HFFc6 (cell line): Measurements from ENCODE around the gene NAB1. TPM values are rescaled to one million over a fixed set of nuclear protein-coding genes. Genes with fewer than 3 reads are reported as not detected.

Experiments
- DNase-seq: peaks from one replicate; pipeline ENCODE4 v3.0.0-alpha.2; 2018
- H3K27ac Mint-ChIP-seq: 2 replicates; pipeline ENCODE4 v1.8.0; 2020; ENCODE audit warnings: mild to moderate bottlenecking, mixed read lengths
- H3K27me3 Mint-ChIP-seq: 2 replicates; pipeline ENCODE4 v1.8.0; 2021; ENCODE audit warnings: mild to moderate bottlenecking, moderate library complexity, mixed read lengths; ENCODE audit not compliant: insufficient read depth
- H3K36me3 Mint-ChIP-seq: 2 replicates; pipeline ENCODE4 v1.8.0; 2021; ENCODE audit warnings: low read depth, mixed read lengths
- H3K4me1 Mint-ChIP-seq: 2 replicates; pipeline ENCODE4 v1.8.0; 2020; ENCODE audit warnings: low read depth, mixed read lengths
- H3K4me3 Mint-ChIP-seq: 2 replicates; pipeline ENCODE4 v1.8.0; 2020; ENCODE audit warnings: mild to moderate bottlenecking, moderate library complexity, mixed read lengths
- H3K9me3 Mint-ChIP-seq: 2 replicates; pipeline ENCODE4 v1.8.0; 2020; ENCODE audit warnings: mild to moderate bottlenecking, mixed read lengths
- total RNA-seq, 6 experiments: library from RNA; stranded (reverse); fragmentation: NEBNext Ultra II Directional; extraction: Animal tissue kit (Norgen Biotek cat#: 25700); gene quantifications; 2 replicates in 1 of 6; 3 replicates in 5 of 6; pipeline ENCODE4 v1.2.3, GENCODE V29; 2021
- TF ChIP-seq, protein P1 (sequence below): fragments of 200-600 bp; sonication (generic); IDR thresholded peaks from 2 replicates; pipeline ENCODE4 v1.5.0; 2021; ENCODE audit warnings: antibody characterized with exemption, mild to moderate bottlenecking

NAB1 gene
- total RNA-seq, 6 experiments from 2014 or later, result 14.3 to 30.1 (median 25.5) TPM

DNA sequence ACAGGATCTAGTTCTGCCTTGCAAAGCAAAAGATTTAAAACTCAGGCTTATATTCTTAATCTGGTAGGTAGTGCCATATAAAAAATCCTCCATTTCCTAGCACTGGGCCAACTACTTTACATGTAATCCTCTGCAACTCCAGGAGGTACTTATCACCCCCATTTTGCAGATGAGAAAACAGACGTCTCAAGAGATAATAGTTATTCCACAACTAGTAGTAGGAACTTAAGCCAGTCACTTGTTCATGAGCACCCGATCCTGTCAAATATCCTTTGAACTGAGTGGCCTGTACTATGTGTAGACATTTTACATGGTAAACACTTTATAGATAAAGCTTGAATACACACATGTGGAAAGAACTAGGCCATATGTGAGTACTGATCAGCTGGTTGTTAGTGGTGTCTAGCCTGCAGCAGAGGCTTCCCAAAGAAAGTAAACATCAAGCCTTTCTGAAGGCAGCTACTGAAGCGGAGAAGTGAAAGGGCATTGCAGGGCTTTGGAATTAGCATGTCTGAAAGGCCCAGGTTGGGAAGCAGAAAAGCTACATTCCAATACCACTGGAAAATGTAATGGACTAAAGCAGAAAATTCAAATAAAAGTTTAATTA is 48.0 kb downstream of the NAB1 start:
- H3K36me3 Mint-ChIP-seq, result 0 out of 2 replicates have a peak, but pooled peaks cover 6% of the 10 kb centered on the region
- TF ChIP-seq, protein P1, sequence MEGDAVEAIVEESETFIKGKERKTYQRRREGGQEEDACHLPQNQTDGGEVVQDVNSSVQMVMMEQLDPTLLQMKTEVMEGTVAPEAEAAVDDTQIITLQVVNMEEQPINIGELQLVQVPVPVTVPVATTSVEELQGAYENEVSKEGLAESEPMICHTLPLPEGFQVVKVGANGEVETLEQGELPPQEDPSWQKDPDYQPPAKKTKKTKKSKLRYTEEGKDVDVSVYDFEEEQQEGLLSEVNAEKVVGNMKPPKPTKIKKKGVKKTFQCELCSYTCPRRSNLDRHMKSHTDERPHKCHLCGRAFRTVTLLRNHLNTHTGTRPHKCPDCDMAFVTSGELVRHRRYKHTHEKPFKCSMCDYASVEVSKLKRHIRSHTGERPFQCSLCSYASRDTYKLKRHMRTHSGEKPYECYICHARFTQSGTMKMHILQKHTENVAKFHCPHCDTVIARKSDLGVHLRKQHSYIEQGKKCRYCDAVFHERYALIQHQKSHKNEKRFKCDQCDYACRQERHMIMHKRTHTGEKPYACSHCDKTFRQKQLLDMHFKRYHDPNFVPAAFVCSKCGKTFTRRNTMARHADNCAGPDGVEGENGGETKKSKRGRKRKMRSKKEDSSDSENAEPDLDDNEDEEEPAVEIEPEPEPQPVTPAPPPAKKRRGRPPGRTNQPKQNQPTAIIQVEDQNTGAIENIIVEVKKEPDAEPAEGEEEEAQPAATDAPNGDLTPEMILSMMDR, result no peak
- H3K4me1 Mint-ChIP-seq, result peaks cover 6% of the 10 kb centered on the region
- no peak for DNase-seq
- no peaks in the 10 kb centered on the region; the same call in 1 of the 2 replicates for H3K27me3 Mint-ChIP-seq
- no peak overlapping the region for H3K4me3 Mint-ChIP-seq
- no peaks in the 10 kb centered on the region for H3K9me3 Mint-ChIP-seq
- H3K27ac Mint-ChIP-seq, result no peak overlapping the region

DNA sequence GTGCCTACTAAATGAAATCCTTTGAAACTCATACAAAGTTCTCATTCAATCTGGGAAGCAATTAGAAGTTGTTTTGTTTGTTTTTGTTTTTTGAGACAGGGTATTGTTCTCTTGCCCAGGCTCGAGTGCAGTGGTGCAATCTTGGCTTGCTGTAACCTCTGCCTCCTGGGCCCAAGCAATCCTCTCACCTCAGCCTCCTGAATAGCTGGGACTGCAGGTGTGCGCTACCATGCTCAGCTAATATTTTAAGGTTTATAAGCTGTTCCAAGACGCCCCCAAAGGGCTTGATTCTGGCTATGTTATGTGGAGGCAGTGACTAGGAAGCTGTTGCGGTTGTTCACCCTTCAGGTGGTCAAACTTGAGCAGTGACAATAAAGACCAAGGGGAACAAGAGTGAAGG is 48.5 kb downstream of the NAB1 start:
- H3K27ac Mint-ChIP-seq, result no peak overlapping the region
- H3K4me1 Mint-ChIP-seq, result peaks cover 6% of the 10 kb centered on the region
- H3K4me3 Mint-ChIP-seq, result no peak overlapping the region
- TF ChIP-seq, protein P1, result no peak
- H3K9me3 Mint-ChIP-seq, result no peaks in the 10 kb centered on the region
- no peak for DNase-seq
- H3K36me3 Mint-ChIP-seq, result 0 out of 2 replicates have a peak, but pooled peaks cover 6% of the 10 kb centered on the region
- H3K27me3 Mint-ChIP-seq, result no peaks in the 10 kb centered on the region; the same call in 1 of the 2 replicates

GRCh38 chr2:190698895-190699294 is 50.0 kb downstream of the NAB1 start:
- DNase-seq, result no peak
- no peak overlapping the region for H3K27ac Mint-ChIP-seq
- TF ChIP-seq, protein P1, result peak; percentile 34; the same call in 1 of the 2 replicates
- H3K27me3 Mint-ChIP-seq, result no peaks in the 10 kb centered on the region; the same call in 1 of the 2 replicates
- 0 out of 2 replicates have a peak, but pooled peaks cover under 1% of the 10 kb centered on the region for H3K36me3 Mint-ChIP-seq
- H3K4me3 Mint-ChIP-seq, result no peak overlapping the region
- H3K4me1 Mint-ChIP-seq, result peaks cover 6% of the 10 kb centered on the region
- H3K9me3 Mint-ChIP-seq, result no peaks in the 10 kb centered on the region

DNA sequence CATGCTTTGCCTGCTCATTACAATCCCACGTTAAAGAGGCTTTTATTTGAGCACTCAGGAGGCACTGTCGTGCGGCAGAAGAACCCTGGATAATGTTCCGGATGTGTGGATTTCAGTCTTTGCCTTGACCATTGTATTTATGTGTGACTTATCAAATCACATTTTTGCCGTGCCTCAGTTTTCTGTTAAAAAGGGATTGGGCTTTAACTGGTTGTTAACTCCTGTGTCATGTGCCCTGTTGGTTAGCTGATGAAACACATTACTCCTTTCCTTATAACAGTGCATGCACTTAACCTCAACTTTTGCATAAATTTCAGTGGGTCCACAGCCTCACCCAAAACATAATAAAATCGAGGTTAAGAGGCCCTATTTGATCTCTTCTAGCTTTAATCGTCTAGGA is 52.7 kb downstream of the NAB1 start:
- Mint-ChIP-seq H3K36me3 (no peaks in the 10 kb centered on the region), H3K9me3 (no peaks in the 10 kb centered on the region), H3K4me3 (no peak overlapping the region), H3K27ac (no peak overlapping the region), H3K4me1 (no peaks in the 10 kb centered on the region), H3K27me3 (peaks cover 4% of the 10 kb centered on the region)
- TF ChIP-seq, protein P1, result no peak
- no peak for DNase-seq

DNA sequence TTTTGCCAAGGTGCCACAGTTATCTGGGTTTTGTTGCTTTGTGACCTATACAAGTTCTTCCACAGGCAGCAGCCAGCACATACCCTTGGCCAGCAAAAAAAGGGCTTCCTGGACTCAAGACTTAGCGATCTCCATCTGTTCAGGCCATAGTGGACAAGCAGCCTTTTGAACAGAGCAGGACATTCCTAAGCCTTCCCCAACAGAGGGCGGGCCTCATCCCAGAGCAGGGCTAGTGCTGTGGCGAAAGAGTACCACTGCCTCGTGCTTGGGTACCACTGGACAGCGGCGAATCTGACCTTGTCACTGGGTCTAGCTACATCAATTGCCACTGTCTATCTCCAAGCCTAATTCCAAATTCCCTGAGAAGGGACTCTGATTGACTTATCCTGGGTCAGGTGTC is 56.4 kb downstream of the NAB1 start:
- Mint-ChIP-seq H3K27ac (no peak overlapping the region), H3K4me1 (peaks cover 6% of the 10 kb centered on the region), H3K27me3 (peaks cover 4% of the 10 kb centered on the region), H3K9me3 (peaks cover 5% of the 10 kb centered on the region), H3K36me3 (peaks cover 5% of the 10 kb centered on the region; the same call in 1 of the 2 replicates), H3K4me3 (no peak overlapping the region)
- no peak for DNase-seq
- TF ChIP-seq, protein P1, result no peak
